PC-9 (cell line): ENCODE data around the gene LYRM2. TPM values are rescaled to one million over a fixed set of nuclear protein-coding genes. Genes with fewer than 3 reads are reported as not detected.

ENCODE experiments used
- BruUV-seq: library from RNA; stranded (reverse); fragments of 400-500 nt; replicated peaks from 2 replicates; lab custom pipeline; 2021; lab: Mats Ljungman, UMichigan
- CTCF ChIA-PET: fragments of 300-600 bp; sonication (Branson Sonifier 250); formaldehyde crosslinking; loops from one replicate; lab custom pipeline; 2022; ENCODE audit warnings: antibody characterized with exemption; lab: Charles Lee
- POLR2A ChIA-PET: fragments of 300-600 bp; sonication (Branson Sonifier 250); formaldehyde crosslinking; loops from one replicate; lab custom pipeline; 2022; ENCODE audit warnings: antibody characterized with exemption; ENCODE audit not compliant: unreplicated experiment; lab: Charles Lee
- DNase-seq, 2 experiments: peaks; one replicate each; pipeline versions ENCODE4 v3.0.0 to v3.0.0-alpha.2; 2015 to 2022; ENCODE audit warnings: mixed read lengths in 1 of 2
- H2AFZ ChIP-seq: fragments of 200-600 bp; sonication (generic); 2 replicates; pipeline ENCODE4 v1.8.1; 2017; ENCODE audit warnings: antibody characterized with exemption
- H3F3A ChIP-seq: fragments of 200-600 bp; sonication (generic); 2 replicates; pipeline ENCODE4 v1.8.1; 2017; ENCODE audit warnings: antibody characterized with exemption, mild to moderate bottlenecking, low read depth; ENCODE audit not compliant: insufficient read depth
- H3K27ac ChIP-seq: fragments of 200-600 bp; sonication (generic); 2 replicates; pipeline ENCODE4 v1.6.1; 2016; ENCODE audit warnings: mixed run types
- H3K27me3 ChIP-seq: fragments of 200-600 bp; sonication (generic); 2 replicates; pipeline ENCODE4 v1.6.1; 2016; ENCODE audit warnings: low read depth, mixed run types; ENCODE audit not compliant: insufficient read depth
- H3K36me3 ChIP-seq: fragments of 200-600 bp; sonication (generic); 2 replicates; pipeline ENCODE4 v1.6.1; 2016; ENCODE audit warnings: low read depth, mixed run types
- H3K4me1 ChIP-seq: fragments of 200-600 bp; sonication (generic); replicated peaks from 2 replicates; pipeline ENCODE4 v1.6.1; 2016; ENCODE audit warnings: mixed run types; ENCODE audit not compliant: insufficient read depth
- H3K4me2 ChIP-seq: fragments of 200-600 bp; sonication (generic); 2 replicates; pipeline ENCODE4 v1.6.1; 2017; ENCODE audit warnings: mixed run types
- H3K4me3 ChIP-seq: fragments of 200-600 bp; sonication (generic); 2 replicates; pipeline ENCODE4 v1.6.1; 2016; ENCODE audit warnings: mixed run types
- H3K79me2 ChIP-seq: fragments of 200-600 bp; sonication (generic); 2 replicates; pipeline ENCODE4 v1.6.1; 2017; ENCODE audit warnings: low read depth, mixed run types
- H3K9me2 ChIP-seq: fragments of 200-600 bp; sonication (generic); 2 replicates; pipeline ENCODE4 v1.8.1; 2017; ENCODE audit warnings: mild to moderate bottlenecking; ENCODE audit not compliant: insufficient read depth
- H3K9me3 ChIP-seq: fragments of 200-600 bp; sonication (generic); 2 replicates; pipeline ENCODE4 v1.8.1; 2016; ENCODE audit warnings: low read depth; ENCODE audit not compliant: insufficient read depth
- H4K20me1 ChIP-seq: fragments of 200-600 bp; sonication (generic); 2 replicates; pipeline ENCODE4 v1.8.1; 2017; ENCODE audit not compliant: insufficient read depth
- EZH2 ChIP-seq: fragments of 200-600 bp; sonication (generic); IDR thresholded peaks from 2 replicates; pipeline ENCODE4 v1.8.0; 2017; ENCODE audit warnings: antibody characterized with exemption, low read depth
- intact Hi-C: fragments of 100-400 bp; cut with micrococcal nuclease; formaldehyde crosslinking; loops from one replicate; pipeline ENCODE4 v1.10.0; 2022; ENCODE audit not compliant: unreplicated experiment
- total RNA-seq: library from RNA; stranded (reverse); gene quantifications from 2 replicates; pipeline ENCODE4 v1.2.3, GENCODE V29; 2021
- TF ChIP-seq, protein P1 (sequence below): fragments of 200-600 bp; sonication (generic); conservative IDR thresholded peaks from 2 replicates; pipeline ENCODE4 v1.6.1; 2017; ENCODE audit warnings: mixed run types, antibody characterized with exemption, mild to moderate bottlenecking, moderate library complexity

LYRM2 gene
- total RNA-seq, 1 experiment from 2014 or later = 24.2 TPM

DNA sequence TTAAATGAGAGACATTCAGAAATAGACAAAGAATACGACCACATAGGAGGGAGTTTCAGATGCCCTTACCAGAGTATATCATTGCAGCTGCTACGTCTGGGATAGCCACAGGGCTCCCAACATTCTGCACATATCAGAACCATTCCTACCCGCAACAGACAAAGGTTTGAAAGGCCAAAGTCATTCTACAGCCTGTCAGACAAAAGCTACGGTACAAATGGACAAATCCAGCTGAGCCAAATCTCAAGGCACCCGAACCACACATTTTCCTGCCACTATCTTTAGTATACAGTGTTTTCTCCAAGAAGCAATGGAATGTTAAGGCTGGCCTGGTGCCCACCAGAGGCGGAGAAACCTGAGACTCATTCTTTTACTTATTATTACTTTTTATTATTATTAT lies 30.5 kb upstream of the LYRM2 start:
- Histone ChIP-seq H3K79me2 (no peaks in the 10 kb centered on the region), H3K9me2 (no peaks in the 10 kb centered on the region), H3K36me3 (no peaks in the 10 kb centered on the region), H3K27ac (no peak overlapping the region), H4K20me1 (no peaks in the 10 kb centered on the region), H3K27me3 (no peaks in the 10 kb centered on the region), H2AFZ (no peak overlapping the region), H3F3A (no peaks in the 10 kb centered on the region), H3K4me3 (no peak overlapping the region), H3K4me2 (no peak overlapping the region), H3K4me1 (no peaks in the 10 kb centered on the region), H3K9me3 (no peaks in the 10 kb centered on the region)
- intact Hi-C loops = no loop called here
- no peak for TF ChIP-seq EZH2
- TF ChIP-seq, protein P1, sequence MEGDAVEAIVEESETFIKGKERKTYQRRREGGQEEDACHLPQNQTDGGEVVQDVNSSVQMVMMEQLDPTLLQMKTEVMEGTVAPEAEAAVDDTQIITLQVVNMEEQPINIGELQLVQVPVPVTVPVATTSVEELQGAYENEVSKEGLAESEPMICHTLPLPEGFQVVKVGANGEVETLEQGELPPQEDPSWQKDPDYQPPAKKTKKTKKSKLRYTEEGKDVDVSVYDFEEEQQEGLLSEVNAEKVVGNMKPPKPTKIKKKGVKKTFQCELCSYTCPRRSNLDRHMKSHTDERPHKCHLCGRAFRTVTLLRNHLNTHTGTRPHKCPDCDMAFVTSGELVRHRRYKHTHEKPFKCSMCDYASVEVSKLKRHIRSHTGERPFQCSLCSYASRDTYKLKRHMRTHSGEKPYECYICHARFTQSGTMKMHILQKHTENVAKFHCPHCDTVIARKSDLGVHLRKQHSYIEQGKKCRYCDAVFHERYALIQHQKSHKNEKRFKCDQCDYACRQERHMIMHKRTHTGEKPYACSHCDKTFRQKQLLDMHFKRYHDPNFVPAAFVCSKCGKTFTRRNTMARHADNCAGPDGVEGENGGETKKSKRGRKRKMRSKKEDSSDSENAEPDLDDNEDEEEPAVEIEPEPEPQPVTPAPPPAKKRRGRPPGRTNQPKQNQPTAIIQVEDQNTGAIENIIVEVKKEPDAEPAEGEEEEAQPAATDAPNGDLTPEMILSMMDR = no peak
- no TSS peak for BruUV-seq
- DNase-seq = no peak
- CTCF ChIA-PET = no interaction called here
- POLR2A ChIA-PET = no interaction called here

GRCh38 chr6:89667872-89668556 lies 29.5 kb upstream of the LYRM2 start:
- no peaks in the 10 kb centered on the region for H3K27me3 ChIP-seq
- TF ChIP-seq, protein P1 = no peak
- no peak for TF ChIP-seq EZH2
- no peak overlapping the region for H2AFZ ChIP-seq
- no peaks in the 10 kb centered on the region for H3K36me3 ChIP-seq
- BruUV-seq = no TSS peak
- CTCF ChIA-PET = no interaction called here
- no peaks in the 10 kb centered on the region for H4K20me1 ChIP-seq
- intact Hi-C loops = no loop called here
- no peaks in the 10 kb centered on the region for H3K4me1 ChIP-seq
- DNase-seq = no peak
- H3K9me3 ChIP-seq = no peaks in the 10 kb centered on the region
- H3K9me2 ChIP-seq = no peaks in the 10 kb centered on the region
- POLR2A ChIA-PET = no interaction called here
- no peak overlapping the region for H3K4me3 ChIP-seq
- H3K79me2 ChIP-seq = no peaks in the 10 kb centered on the region
- no peak overlapping the region for H3K27ac ChIP-seq
- no peaks in the 10 kb centered on the region for H3F3A ChIP-seq
- H3K4me2 ChIP-seq = no peak overlapping the region

DNA sequence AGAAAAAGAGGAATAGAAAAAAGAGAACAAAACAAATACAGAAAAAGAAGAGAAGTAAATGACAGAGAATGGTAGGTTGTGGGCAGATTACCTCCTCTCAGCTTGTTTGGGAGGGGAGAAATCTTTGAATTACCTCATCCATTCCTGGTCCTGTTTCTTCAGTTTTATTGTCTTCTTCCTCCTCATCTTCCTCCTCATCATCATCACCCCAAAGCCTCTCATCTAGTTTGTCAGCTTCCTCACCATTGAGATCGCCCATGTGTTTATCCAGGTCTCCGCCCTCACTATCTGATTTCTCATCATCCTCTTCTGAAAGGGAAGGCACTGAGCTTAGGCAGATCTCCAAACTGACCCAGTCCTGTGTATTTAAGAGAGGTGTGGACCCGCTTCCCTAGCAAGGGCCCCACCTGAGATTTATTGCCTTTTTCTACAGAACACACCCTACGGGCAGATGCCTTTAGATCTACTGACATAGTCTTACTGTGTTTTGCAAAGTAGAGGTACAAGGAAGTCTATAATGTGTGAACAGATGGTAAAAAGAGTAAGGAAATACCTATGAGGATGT lies 24.2 kb upstream of the LYRM2 start:
- H2AFZ ChIP-seq = no peak overlapping the region
- H3K27ac ChIP-seq = no peak overlapping the region
- ChIA-PET POLR2A (no interaction called here), CTCF (no interaction called here)
- BruUV-seq = no TSS peak
- H3K4me3 ChIP-seq = no peak overlapping the region
- no peaks in the 10 kb centered on the region for H3K9me3 ChIP-seq
- 0 out of 2 replicates have a peak, but pooled peaks cover under 1% of the 10 kb centered on the region for H3K36me3 ChIP-seq
- no peak overlapping the region for H3K4me2 ChIP-seq
- no peaks in the 10 kb centered on the region for H4K20me1 ChIP-seq
- H3F3A ChIP-seq = no peaks in the 10 kb centered on the region
- TF ChIP-seq EZH2 = no peak
- TF ChIP-seq, protein P1 = no peak
- H3K9me2 ChIP-seq = no peaks in the 10 kb centered on the region
- intact Hi-C loops = no loop called here
- no peak for DNase-seq
- H3K79me2 ChIP-seq = no peaks in the 10 kb centered on the region
- H3K27me3 ChIP-seq = no peaks in the 10 kb centered on the region
- no peaks in the 10 kb centered on the region for H3K4me1 ChIP-seq
